Hematopoietic multipotent progenitor cell treated with erythropoietin and hydrocortisone succinate and interleukin-3 and kit ligand, for 4 days (in vitro differentiated cells): Measurements from ENCODE around the gene TMOD3.

ENCODE experiments used
- DNase-seq: peaks from one replicate; pipeline ENCODE4 v3.0.0-alpha.2; 2015

Gene TMOD3

DNA sequence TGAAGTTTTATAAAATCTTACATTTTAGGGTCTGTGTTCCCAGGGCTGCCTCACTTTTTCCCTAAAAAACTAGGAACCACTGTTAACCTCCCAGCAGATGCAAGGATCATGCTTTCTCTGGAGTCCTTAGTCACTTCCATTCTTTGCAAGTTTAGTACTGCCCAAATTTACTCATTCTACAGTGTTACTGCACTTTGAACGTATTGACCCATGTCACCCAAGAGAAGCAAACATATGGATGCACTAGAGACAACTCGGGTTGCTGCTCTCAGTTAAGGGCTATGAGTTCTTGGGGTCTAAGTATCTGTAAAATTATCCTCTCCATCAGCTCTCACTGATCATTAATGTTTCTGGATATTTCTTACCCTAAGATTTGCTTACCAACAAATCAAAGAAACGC is 83.1 kb downstream of the TMOD3 start:
- no peak for DNase-seq

DNA sequence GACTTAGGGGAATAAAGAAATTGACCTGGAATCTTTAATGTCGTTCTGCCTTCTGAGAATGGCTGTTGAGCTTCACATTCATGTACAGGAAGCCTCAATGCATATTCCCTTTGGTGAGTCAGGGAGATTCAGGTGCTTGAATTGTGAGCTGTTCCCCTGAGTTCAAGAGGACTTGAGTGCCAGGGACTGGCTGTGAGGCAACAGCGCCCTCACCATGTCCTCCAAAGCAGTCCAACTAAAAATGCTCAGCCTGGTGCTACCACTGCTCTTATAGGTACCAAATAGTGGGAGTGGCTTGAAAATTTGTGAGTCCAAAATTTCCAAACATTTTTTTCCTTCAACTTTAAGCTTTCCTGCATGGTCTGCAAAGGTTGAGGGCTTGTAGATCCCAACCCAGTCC is 88.0 kb downstream of the TMOD3 start:
- DNase-seq, result peak; percentile 57

DNA sequence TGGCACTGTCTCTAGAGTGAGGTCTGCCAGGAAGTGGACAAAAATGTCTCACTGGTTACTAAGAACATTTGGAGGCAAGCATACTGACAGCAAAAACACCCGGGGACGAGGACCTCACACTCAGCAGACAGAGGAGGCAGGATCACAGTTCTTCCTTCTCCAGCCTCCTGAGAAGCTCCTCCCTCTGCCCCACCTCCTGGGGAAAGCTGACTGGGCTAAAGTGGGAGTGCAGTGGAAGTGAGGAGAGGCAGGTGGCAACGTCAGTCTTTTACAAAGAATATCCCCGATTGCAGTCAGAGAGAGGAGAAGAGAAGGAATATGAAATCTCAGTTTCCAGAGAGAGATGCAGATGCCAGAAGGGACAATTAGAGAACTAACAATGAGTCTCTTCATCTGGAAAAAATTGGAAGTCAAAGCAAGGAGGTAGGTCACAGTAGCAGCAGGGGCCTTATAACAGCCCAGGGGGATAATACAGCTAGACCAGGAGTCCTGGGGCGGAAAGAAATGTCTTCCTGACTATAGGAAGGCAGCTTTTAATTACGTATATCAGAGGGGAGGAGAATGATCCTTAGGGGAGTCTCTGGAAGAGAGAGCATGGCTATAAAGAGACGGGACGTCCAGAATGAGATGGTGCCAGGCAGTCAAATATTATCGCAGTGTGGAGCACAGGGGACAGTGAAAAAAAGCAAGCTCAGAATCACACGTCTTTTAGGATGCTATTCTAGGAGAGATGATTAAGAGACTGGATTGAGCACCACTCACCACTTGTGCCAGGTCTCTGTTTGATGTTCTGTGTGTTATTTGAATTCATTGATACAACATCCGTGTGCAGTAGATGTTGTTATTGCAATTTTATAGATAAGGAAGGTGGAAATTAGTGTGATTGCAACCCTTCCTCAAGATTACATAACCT is 95.0 kb downstream of the TMOD3 start:
- no peak for DNase-seq

DNA sequence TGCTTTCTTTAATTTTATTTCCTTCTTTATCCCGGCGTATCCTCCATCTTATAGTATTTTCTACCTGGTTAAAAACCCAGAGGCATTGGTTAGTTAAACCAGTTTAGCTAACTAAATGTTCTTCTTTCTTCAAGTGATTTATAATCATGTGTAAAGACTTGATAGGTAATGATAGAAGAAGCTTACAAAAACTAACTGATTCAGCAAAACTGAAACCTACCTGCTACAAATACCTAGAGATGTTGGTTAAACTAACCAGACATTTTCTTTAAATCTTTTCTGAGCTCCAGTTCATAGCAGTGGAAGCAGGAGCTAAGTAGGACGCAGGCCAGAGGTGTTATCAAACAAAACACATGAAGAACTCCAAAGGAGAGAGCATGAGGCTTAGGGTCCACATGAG is 97.4 kb downstream of the TMOD3 start:
- no peak for DNase-seq

DNA sequence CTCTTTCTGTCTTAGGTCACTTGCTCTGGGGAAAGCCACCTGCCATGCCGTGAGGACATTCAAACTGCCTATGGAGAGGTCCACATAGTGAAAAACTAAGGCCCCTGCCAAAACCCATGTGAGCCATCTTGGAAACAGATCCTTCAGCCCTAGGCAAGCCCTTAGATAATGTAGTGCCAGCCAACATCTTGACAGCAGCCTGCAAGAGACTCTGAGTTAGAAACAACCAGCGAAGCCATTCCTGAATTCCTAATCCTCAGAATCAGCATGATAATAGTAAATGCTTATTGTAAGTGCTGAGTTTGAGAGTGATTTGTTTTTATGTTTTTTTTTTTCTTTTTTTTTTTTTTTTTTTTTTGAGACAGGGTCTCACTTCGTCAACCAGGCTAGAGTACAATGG is 101.6 kb downstream of the TMOD3 start:
- DNase-seq, result no peak

DNA sequence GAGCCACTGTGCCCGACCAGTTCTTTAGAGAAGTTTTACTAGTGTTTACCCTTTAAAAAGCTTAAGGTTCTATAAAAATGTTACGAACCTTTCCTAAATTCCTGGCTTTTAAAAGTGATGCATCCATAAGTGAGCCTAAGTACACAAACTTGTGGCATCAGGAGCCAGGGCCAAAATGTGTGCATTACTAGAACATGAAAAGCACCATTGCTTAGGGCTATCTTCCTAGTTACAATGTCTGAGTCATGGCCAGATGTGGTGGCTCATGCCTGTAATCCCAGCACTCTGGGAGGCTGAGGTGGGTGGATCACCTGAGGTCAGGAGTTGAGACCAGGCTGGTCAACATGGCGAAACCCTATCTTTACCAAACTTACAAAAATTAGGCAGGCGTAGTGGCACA is 102.2 kb downstream of the TMOD3 start:
- no peak for DNase-seq

DNA sequence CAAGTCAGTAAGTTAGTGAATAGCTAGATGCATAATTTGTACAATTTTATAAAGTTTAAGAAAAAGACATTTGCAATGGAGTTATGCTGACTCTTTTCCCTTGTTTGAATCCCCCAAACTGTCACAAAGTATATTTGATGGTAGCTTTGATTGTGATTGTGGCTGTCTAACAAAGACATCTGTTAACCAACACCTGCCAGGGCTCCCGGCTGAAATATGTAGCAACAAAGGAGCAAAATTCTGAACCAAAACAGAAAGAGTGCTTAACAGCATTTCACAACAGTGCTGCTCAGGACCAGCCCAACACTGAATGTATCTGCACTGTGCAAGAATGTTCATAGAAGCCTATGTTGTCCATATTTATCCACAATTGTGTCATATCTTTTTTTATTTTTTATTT is 102.7 kb downstream of the TMOD3 start:
- no peak for DNase-seq

DNA sequence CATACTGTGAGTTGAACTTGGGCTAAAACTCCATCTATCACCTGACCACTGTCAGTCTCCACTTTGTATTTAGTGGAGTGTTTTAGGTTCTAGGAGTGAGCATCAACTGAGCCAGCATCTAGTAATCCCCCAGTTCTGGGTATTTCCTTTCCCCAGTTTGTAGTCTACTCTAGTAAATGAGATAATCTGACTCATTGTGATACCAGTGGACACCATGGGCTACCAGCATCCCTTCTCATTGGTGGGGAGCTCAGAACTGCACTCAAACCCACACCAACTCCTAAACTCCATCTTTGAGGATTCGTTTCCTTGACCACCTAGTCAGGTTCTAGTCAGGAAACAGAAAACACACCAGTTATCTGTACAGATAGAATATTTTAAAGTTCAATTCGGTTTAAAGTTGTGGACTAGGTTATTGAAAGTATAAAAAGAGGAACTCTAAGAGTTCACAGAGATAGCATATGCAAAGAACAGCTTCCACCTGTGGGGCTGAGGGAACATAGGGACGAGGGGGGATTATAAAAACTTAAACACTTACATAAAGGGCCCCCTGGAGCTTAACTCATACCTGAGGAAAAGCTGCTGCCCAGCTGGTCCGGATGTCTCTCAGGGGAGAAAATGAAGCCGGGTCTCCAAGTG is 106.1 kb downstream of the TMOD3 start:
- no peak for DNase-seq

DNA sequence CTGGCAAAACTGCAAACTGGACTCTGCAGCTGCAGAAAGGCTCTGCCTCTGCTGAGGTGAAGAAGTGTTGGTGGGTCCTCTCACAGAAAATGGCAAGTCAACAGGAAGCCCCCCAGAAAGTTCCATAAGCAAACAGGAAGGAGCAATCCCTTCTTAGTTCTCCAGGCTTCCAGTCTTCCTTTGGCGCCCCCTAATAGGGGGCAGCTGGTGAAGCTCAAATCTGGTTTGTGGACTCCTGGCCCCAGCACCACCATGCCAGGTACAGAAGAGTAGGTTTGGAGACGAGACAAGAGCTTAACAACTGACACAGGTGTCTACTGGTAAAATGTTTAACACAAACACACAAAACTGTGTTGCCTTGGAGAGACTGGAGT is 106.6 kb downstream of the TMOD3 start:
- DNase-seq, result no peak

DNA sequence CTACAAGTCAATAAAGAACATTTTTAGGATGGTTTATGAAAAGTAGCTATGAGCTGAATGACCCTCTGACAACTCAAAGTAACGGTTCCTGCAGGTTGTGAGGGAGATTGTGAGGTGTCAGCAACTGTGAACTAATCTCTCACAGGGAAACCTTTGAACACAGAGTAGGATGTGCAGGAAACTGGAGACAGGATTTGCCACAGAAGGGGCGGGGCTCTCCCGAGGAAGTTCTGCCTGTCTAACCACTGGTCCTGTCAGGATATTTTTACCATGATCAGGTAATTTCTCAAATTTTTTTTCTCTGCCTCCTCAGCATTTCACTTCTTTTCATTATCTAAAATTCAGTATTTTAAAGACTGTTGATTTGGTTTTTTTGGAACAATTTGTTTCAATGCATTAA is 108.8 kb downstream of the TMOD3 start:
- DNase-seq, result no peak

DNA sequence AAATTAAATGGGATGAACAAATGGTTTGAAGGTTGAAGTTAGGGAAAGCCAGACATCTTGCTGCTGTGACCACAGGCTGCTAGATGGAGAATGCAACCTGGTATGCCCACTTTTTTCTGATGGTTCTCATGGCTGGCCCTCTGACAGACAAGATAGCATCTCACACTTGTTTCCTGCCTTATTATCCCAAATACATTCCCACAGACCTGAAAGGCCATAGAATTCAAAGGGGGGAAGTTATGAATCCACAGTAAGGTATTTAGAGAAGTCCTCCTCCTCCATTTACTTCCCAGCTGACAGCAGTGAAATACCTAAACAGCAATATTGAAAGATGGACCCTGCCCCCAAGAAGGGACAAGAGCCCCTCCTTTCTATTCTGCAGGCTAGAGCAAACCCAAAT is 109.8 kb downstream of the TMOD3 start:
- DNase-seq, result no peak

DNA sequence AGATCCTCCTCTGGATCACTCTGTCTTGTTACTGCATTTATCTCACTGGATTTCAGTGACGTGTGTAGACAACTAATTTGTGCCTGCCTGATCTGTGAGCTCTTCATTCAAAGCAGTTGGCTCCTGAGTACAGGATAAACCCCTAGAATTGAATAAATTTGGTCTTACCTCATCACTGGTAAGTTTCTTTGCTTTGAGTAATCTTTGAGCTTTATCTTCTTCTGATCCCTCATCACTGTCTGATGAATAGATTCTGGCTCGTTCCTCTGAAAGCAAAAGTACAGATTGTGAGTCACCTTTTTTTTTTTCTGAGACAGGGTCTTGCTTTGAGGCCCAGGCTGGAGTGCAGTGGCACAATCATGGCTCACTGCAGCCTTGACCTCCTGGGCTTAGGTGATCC is 117.7 kb downstream of the TMOD3 start:
- no peak for DNase-seq

DNA sequence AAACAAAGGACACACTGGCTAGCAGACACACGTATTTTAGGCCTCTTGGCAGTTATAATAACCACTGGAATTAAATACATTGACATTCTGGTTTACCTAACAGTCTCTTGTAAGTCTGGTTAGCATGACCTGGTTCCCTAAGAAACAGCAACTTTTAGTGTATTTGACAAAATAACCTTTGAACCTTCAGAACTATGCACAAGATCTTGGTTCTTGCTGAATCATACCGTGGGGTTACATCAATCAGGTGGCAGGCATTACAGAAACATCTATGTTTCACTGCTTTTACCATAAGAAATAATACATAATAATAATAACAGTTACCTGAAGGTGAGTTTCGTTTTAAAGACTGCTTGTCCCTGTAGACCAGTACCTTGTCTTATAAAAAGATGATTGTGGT is 123.4 kb downstream of the TMOD3 start:
- no peak for DNase-seq

DNA sequence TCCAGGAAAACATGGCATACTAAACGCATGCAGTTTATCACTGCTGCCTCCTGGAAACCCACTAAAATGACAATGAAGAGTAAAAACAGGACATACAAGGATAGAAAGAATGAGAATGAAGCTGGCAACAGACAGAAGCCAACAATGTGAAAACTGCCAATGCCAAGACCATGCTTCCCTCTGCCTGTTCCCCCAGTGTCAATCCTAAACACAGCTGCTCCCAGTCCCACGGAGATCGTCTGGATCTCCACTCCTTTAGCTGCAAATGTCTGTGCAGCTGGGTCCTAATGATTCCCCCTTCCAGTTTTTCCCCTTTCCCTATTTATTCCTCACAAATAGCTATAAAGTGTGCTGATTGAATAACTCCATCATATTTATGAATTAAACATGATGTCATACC is 126.1 kb downstream of the TMOD3 start:
- no peak for DNase-seq
